Osteoblast (primary cell): ENCODE results near the gene THOC5. TPM values are rescaled to one million over a fixed set of nuclear protein-coding genes. Genes with fewer than 3 reads are reported as not detected.

Experiments used
- DNase-seq: peaks from one replicate; pipeline ENCODE4 v3.0.0; 2011; ENCODE audit warnings: low spot score, mixed read lengths; ENCODE audit not compliant: insufficient read length; ENCODE audit errors: missing footprints
- H2AFZ ChIP-seq: 2 replicates; pipeline ENCODE4 v1.6.0; 2011; ENCODE audit warnings: mild to moderate bottlenecking, low read length
- H3K27ac ChIP-seq: 2 replicates; pipeline ENCODE4 v1.5.1; 2011; ENCODE audit warnings: mild to moderate bottlenecking, low read depth, low read length, moderate library complexity
- H3K27me3 ChIP-seq: 2 replicates; pipeline ENCODE4 v1.6.0; 2012; ENCODE audit warnings: mild to moderate bottlenecking, control low read depth, inconsistent platforms, low read length, moderate library complexity; ENCODE audit not compliant: insufficient read depth
- H3K36me3 ChIP-seq: 2 replicates; pipeline ENCODE4 v1.5.1; 2011; ENCODE audit warnings: mild to moderate bottlenecking, low read length, control low read depth, moderate library complexity; ENCODE audit not compliant: insufficient read depth
- H3K4me1 ChIP-seq: 2 replicates; pipeline ENCODE4 v1.5.1; 2011; ENCODE audit warnings: mild to moderate bottlenecking, low read length, control low read depth, moderate library complexity; ENCODE audit not compliant: insufficient read depth
- H3K4me2 ChIP-seq: 2 replicates; pipeline ENCODE4 v1.6.0; 2011; ENCODE audit warnings: mild to moderate bottlenecking, low read length; ENCODE audit not compliant: insufficient read depth
- H3K4me3 ChIP-seq: fragments of 200-600 bp; sonication (generic); 3 replicates; pipeline ENCODE4 v1.5.1; 2012; ENCODE audit warnings: mild to moderate bottlenecking, low read length, inconsistent platforms; ENCODE audit not compliant: insufficient read depth
- H3K79me2 ChIP-seq: 2 replicates; pipeline ENCODE4 v1.6.0; 2012; ENCODE audit warnings: mild to moderate bottlenecking, low read length, control low read depth, inconsistent platforms; ENCODE audit not compliant: insufficient read depth
- H3K9me3 ChIP-seq: 2 replicates; pipeline ENCODE4 v1.5.1; 2011; ENCODE audit warnings: low read depth, low read length, control low read depth
- H4K20me1 ChIP-seq: 2 replicates; pipeline ENCODE4 v1.6.0; 2012; ENCODE audit warnings: mild to moderate bottlenecking, low read length, control low read depth; ENCODE audit not compliant: insufficient read depth
- total RNA-seq: library from RNA; depleted of rRNA; stranded (reverse); fragments of >200 nt; gene quantifications from 2 replicates; pipeline ENCODE4 v1.2.3, GENCODE V29; 2012
- TF ChIP-seq, protein P1 (sequence below): IDR thresholded peaks from 2 replicates; pipeline ENCODE4 v1.5.1; 2011; ENCODE audit warnings: mild to moderate bottlenecking, low read depth, low read length, moderate library complexity; ENCODE audit errors: extremely low read depth

THOC5 gene
- total RNA-seq, 1 donor = 63.7 TPM

DNA sequence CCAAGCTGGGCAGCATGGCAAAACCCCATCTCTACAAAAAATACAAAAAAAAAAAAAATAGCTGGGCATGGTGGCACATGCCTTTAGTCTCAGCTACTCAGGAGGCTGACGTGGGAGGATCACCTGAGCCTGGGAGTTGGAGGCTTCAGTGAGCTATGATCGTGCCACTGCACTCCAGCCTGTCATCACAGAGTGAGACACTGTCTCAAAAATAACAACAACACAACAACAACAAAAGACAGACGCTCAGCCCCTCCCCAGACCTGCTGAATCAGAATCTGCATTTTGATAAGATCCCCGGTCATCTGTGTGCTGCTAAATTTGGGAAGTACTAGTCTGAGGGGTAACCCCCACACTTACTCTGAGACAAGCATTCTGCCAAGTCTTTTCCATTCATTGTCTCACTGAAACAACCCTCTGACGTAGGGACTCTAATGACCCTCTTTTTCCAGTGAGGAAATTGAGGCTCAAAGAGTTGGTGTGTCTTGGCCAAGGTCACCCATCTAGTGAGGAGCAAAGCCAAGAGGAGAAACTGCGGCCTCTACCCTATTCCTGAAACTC is 66.1 kb downstream of the THOC5 start:
- Histone ChIP-seq H3K4me3 (no peak overlapping the region), H3K27me3 (no peaks in the 10 kb centered on the region), H3K36me3 (no peaks in the 10 kb centered on the region), H2AFZ (no peak overlapping the region), H3K27ac (no peak overlapping the region), H3K4me2 (no peak overlapping the region), H3K79me2 (no peaks in the 10 kb centered on the region), H3K4me1 (no peaks in the 10 kb centered on the region), H3K9me3 (no peaks in the 10 kb centered on the region), H4K20me1 (no peaks in the 10 kb centered on the region)
- no peak for DNase-seq
- TF ChIP-seq, protein P1, sequence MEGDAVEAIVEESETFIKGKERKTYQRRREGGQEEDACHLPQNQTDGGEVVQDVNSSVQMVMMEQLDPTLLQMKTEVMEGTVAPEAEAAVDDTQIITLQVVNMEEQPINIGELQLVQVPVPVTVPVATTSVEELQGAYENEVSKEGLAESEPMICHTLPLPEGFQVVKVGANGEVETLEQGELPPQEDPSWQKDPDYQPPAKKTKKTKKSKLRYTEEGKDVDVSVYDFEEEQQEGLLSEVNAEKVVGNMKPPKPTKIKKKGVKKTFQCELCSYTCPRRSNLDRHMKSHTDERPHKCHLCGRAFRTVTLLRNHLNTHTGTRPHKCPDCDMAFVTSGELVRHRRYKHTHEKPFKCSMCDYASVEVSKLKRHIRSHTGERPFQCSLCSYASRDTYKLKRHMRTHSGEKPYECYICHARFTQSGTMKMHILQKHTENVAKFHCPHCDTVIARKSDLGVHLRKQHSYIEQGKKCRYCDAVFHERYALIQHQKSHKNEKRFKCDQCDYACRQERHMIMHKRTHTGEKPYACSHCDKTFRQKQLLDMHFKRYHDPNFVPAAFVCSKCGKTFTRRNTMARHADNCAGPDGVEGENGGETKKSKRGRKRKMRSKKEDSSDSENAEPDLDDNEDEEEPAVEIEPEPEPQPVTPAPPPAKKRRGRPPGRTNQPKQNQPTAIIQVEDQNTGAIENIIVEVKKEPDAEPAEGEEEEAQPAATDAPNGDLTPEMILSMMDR = no peak

DNA sequence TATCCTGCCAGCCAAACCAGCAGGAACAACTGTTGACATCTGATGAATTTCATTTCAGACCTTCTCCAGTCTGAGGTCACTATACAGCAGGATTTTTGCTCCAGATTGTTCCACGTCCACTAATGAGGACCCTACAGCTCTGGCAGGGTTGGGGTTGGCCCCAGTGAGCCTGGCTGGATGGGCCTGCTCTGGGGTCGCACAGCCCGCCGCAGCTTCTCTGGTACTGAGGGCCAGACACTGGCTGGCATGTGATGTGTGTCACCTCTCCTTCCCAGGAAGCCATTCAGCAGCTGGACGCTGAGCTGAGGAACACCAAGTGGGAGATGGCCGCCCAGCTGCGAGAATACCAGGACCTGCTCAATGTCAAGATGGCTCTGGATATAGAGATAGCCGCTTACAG is 68.1 kb downstream of the THOC5 start:
- Histone ChIP-seq H2AFZ (no peak overlapping the region), H3K9me3 (no peaks in the 10 kb centered on the region), H4K20me1 (no peaks in the 10 kb centered on the region), H3K27ac (no peak overlapping the region), H3K4me3 (no peak overlapping the region), H3K79me2 (no peaks in the 10 kb centered on the region), H3K4me1 (no peaks in the 10 kb centered on the region), H3K36me3 (no peaks in the 10 kb centered on the region), H3K4me2 (no peak overlapping the region), H3K27me3 (peaks cover 20% of the 10 kb centered on the region)
- no peak for DNase-seq
- TF ChIP-seq, protein P1 = no peak

- Histone ChIP-seq H3K27ac (no peak overlapping the region), H3K36me3 (no peaks in the 10 kb centered on the region), H3K4me1 (no peaks in the 10 kb centered on the region), H3K4me3 (no peak overlapping the region), H2AFZ (no peak overlapping the region), H3K79me2 (no peaks in the 10 kb centered on the region), H3K9me3 (no peaks in the 10 kb centered on the region), H4K20me1 (no peaks in the 10 kb centered on the region), H3K4me2 (no peak overlapping the region), H3K27me3 (peaks cover 28% of the 10 kb centered on the region)
- TF ChIP-seq, protein P1 = no peak
- DNase-seq = no peak
Measured at GRCh38 chr22:29484642-29485041, 68.9 kb downstream of the THOC5 start.

GRCh38 chr22:29483254-29483653 is 70.3 kb downstream of the THOC5 start:
- no peaks in the 10 kb centered on the region for H3K4me1 ChIP-seq
- H3K27ac ChIP-seq = no peak overlapping the region
- H3K27me3 ChIP-seq = peaks cover 42% of the 10 kb centered on the region
- no peaks in the 10 kb centered on the region for H4K20me1 ChIP-seq
- H3K36me3 ChIP-seq = no peaks in the 10 kb centered on the region
- H2AFZ ChIP-seq = no peak overlapping the region
- H3K4me2 ChIP-seq = no peak overlapping the region
- no peaks in the 10 kb centered on the region for H3K9me3 ChIP-seq
- DNase-seq = no peak
- TF ChIP-seq, protein P1 = no peak
- no peaks in the 10 kb centered on the region for H3K79me2 ChIP-seq
- no peak overlapping the region for H3K4me3 ChIP-seq
